WTC11 (cell line): Measurements from ENCODE around the gene MSL3B.
A peak's percentile ranks its signal among the peaks of the same experiment; 100 is the strongest.

Source experiments
- ATAC-seq: fragments of 200-7000 bp; cut with Tn5 transposase; 2 replicates; pipeline ENCODE4 v1.10.0; 2021; ENCODE audit warnings: mild to moderate bottlenecking, moderate library complexity
- CTCF ChIA-PET: fragments of 300-600 bp; sonication (Branson Sonifier 250); formaldehyde crosslinking; loops from one replicate; lab custom pipeline; 2021; ENCODE audit warnings: antibody characterized with exemption; lab: Charles Lee
- POLR2A ChIA-PET: fragments of 350-600 bp; sonication (Branson Sonifier 250); formaldehyde crosslinking; loops from one replicate; lab custom pipeline; 2021; ENCODE audit warnings: antibody characterized with exemption; lab: Charles Lee
- DNase-seq: peaks from one replicate; pipeline ENCODE4 v3.0.0; 2021; ENCODE audit warnings: low spot score
- H3K27ac Mint-ChIP-seq: 2 replicates; pipeline ENCODE4 v1.8.0; 2021; ENCODE audit warnings: mixed read lengths
- H3K27me3 Mint-ChIP-seq: 2 replicates; pipeline ENCODE4 v1.8.0; 2021; ENCODE audit warnings: low read depth, mild to moderate bottlenecking, moderate library complexity, mixed read lengths
- H3K36me3 Mint-ChIP-seq: 2 replicates; pipeline ENCODE4 v1.8.0; 2021; ENCODE audit warnings: mixed read lengths
- H3K4me1 Mint-ChIP-seq: 2 replicates; pipeline ENCODE4 v1.8.0; 2022; ENCODE audit warnings: mixed read lengths
- H3K4me3 Mint-ChIP-seq: 2 replicates; pipeline ENCODE4 v1.8.0; 2021; ENCODE audit warnings: mild to moderate bottlenecking, moderate library complexity, mixed read lengths
- H3K9me3 Mint-ChIP-seq: 2 replicates; pipeline ENCODE4 v1.8.0; 2021; ENCODE audit warnings: mixed read lengths
- ELF4 ChIP-seq: sonication (generic); formaldehyde crosslinking; IDR thresholded peaks from 2 replicates; pipeline ENCODE4 v1.8.1; 2022; ENCODE audit warnings: low read depth, mild to moderate bottlenecking, moderate library complexity, missing genetic modification reagents
- ESRRA ChIP-seq: sonication (generic); formaldehyde crosslinking; IDR thresholded peaks from 2 replicates; pipeline ENCODE4 v1.8.1; 2022; ENCODE audit warnings: mild to moderate bottlenecking, missing genetic modification reagents, borderline replicate concordance
- FOXK1 ChIP-seq: sonication (generic); formaldehyde crosslinking; IDR thresholded peaks from 2 replicates; pipeline ENCODE4 v1.8.0; 2022; ENCODE audit warnings: mild to moderate bottlenecking, moderate library complexity, missing genetic modification reagents
- FOXP1 ChIP-seq: sonication (generic); formaldehyde crosslinking; IDR thresholded peaks from 2 replicates; pipeline ENCODE4 v1.8.0; 2022; ENCODE audit warnings: missing genetic modification reagents, mild to moderate bottlenecking, moderate library complexity, borderline replicate concordance
- GRHL2 ChIP-seq: fragments of 250-450 bp; sonication (Bioruptor Pico); IDR thresholded peaks from 2 replicates; pipeline ENCODE4 v1.8.0; 2022; ENCODE audit warnings: mild to moderate bottlenecking, moderate library complexity; ENCODE audit not compliant: insufficient replicate concordance, severe bottlenecking
- HMGA2 ChIP-seq: fragments of 250-450 bp; sonication (Bioruptor Pico); IDR thresholded peaks from 2 replicates; pipeline ENCODE4 v1.4.0; 2021; ENCODE audit warnings: mild to moderate bottlenecking, moderate library complexity
- JUN ChIP-seq: sonication (generic); formaldehyde crosslinking; IDR thresholded peaks from 2 replicates; pipeline ENCODE4 v1.8.0; 2023; ENCODE audit warnings: mild to moderate bottlenecking, missing genetic modification reagents
- MXD4 ChIP-seq: fragments of 250-450 bp; sonication (Bioruptor Pico); IDR thresholded peaks from 2 replicates; pipeline ENCODE4 v1.8.0; 2021; ENCODE audit warnings: mild to moderate bottlenecking, moderate library complexity, borderline replicate concordance
- NFE2L1 ChIP-seq: sonication (generic); formaldehyde crosslinking; IDR thresholded peaks from 2 replicates; pipeline ENCODE4 v1.8.1; 2023; ENCODE audit warnings: missing genetic modification reagents
- SMAD3 ChIP-seq: sonication (generic); formaldehyde crosslinking; IDR thresholded peaks from 2 replicates; pipeline ENCODE4 v1.8.0; 2022; ENCODE audit warnings: missing genetic modification reagents, mild to moderate bottlenecking, borderline replicate concordance
- SMAD4 ChIP-seq: sonication (generic); formaldehyde crosslinking; IDR thresholded peaks from 2 replicates; pipeline ENCODE4 v1.8.0; 2022; ENCODE audit warnings: mild to moderate bottlenecking, missing genetic modification reagents
- TEAD4 ChIP-seq: sonication (generic); formaldehyde crosslinking; IDR thresholded peaks from 2 replicates; pipeline ENCODE4 v1.8.0; 2022; ENCODE audit warnings: mild to moderate bottlenecking, missing genetic modification reagents
- TP53 ChIP-seq: sonication (generic); formaldehyde crosslinking; IDR thresholded peaks from 2 replicates; pipeline ENCODE4 v1.8.1; 2023; ENCODE audit warnings: mild to moderate bottlenecking, missing genetic modification reagents
- TF ChIP-seq, protein P1 (sequence below): fragments of 250-450 bp; sonication (Bioruptor Pico); conservative IDR thresholded peaks from 2 replicates; pipeline ENCODE4 v1.9.0; 2021; ENCODE audit warnings: mild to moderate bottlenecking
- TF ChIP-seq, protein P2 (sequence below): sonication (generic); formaldehyde crosslinking; IDR thresholded peaks from 2 replicates; pipeline ENCODE4 v1.8.0; 2022; ENCODE audit warnings: mild to moderate bottlenecking, missing genetic modification reagents
- TF ChIP-seq, protein P3 (sequence below): sonication (generic); formaldehyde crosslinking; IDR thresholded peaks from 2 replicates; pipeline ENCODE4 v1.8.1; 2023; ENCODE audit warnings: mild to moderate bottlenecking, missing genetic modification reagents, borderline replicate concordance
- TF ChIP-seq, protein P4 (sequence below): sonication (generic); formaldehyde crosslinking; IDR thresholded peaks from 2 replicates; pipeline ENCODE4 v1.8.0; 2023; ENCODE audit warnings: missing genetic modification reagents, mild to moderate bottlenecking, borderline replicate concordance
- TF ChIP-seq, protein P5 (sequence below): sonication (generic); formaldehyde crosslinking; IDR thresholded peaks from 2 replicates; pipeline ENCODE4 v1.8.1; 2023; ENCODE audit warnings: mild to moderate bottlenecking, missing genetic modification reagents, moderate library complexity

The MSL3B gene

DNA sequence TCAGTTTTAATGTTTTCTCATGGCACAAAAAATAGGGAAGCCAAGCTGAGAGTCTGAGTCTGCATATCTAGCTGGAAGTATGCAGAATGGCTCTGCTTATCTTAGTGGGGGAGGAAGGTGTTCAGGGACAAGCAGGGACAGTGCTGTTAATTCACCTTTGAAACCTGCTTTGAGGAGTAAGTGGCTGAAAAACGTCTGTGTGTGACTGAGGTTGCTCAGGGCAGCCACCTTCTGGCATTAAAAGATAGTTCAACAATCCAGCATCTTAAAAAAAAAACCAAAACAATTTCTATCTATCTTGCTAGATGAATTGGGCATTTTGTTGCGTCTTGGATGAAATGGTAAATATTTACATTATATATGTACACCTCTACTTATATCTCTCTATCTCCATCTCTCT is 46.9 kb upstream of the MSL3B start:
- CTCF ChIA-PET: interaction anchor here (1.3 kb wide), 1 partner anchor 15 kb away, joined by 3 read pairs; no protein-coding TSS in a partner anchor
- Mint-ChIP-seq H3K9me3 (no peaks in the 10 kb centered on the region), H3K36me3 (no peaks in the 10 kb centered on the region), H3K27ac (no peak overlapping the region), H3K27me3 (peaks cover 2% of the 10 kb centered on the region; the same call in 1 of the 2 replicates), H3K4me1 (peaks cover 11% of the 10 kb centered on the region), H3K4me3 (no peak overlapping the region)
- TF ChIP-seq MXD4 (CRISPR knock-in tag) (no peak), SMAD4 (CRISPR knock-in tag) (no peak)
- ATAC-seq (0 out of 2 replicates have a peak, but pooled peaks have one; percentile 24), DNase-seq (no peak)
- POLR2A ChIA-PET: no interaction called here

DNA sequence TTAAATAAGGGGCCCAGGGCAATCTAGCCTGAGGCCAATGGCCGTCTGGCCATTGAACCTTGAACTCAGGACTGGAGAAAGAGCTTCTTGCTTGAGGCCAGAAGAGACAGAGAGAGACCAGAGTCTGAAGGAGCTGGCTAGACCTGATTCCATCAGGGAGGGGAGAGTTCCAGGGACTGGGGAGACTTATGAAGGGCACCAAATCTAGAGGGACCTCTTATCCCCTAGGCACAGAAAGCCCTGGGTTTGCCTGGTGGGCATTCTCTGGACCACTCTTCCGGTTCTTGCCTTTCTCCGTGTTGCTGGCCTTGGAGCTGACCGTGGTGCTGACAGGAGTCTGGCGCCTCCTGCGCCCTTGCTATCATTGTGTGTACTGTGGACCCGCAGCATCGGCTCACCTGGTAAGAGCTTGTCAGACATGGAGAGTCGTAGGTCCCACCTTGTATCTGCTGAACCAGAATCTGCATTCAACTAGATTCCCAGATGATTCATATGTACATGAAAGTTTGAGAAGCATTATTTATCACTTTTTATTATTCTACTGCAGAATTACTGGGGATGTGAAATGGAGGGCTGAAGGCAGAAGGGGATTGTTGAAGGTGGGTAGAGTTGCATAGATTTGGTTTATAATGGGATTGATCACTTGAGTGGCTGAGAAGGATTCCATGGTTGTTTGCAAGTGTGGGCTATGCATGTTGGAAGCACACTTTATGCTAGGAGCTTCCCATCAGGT is 44.7 kb upstream of the MSL3B start:
- ATAC-seq (peak; percentile 94), DNase-seq (peak; percentile 82)
- H3K9me3 Mint-ChIP-seq: peaks cover 6% of the 10 kb centered on the region
- H3K27ac Mint-ChIP-seq: no peak overlapping the region
- H3K27me3 Mint-ChIP-seq: peaks cover 15% of the 10 kb centered on the region
- H3K36me3 Mint-ChIP-seq: no peaks in the 10 kb centered on the region
- ChIA-PET CTCF (interaction anchor here (0.8 to 1.8 kb wide), 5 partner anchors 16 to 465 kb away, joined by 3 to 13 read pairs (median 6); no protein-coding TSS in a partner anchor), POLR2A (interaction anchor here (0.9 kb wide), 1 partner anchor 583 kb away, joined by 3 read pairs; no protein-coding TSS in a partner anchor)
- H3K4me3 Mint-ChIP-seq: no peak overlapping the region
- peaks cover 11% of the 10 kb centered on the region for H3K4me1 Mint-ChIP-seq
- no peak for TF ChIP-seq ELF4 (CRISPR knock-in tag)
- no peak for TF ChIP-seq HMGA2 (CRISPR knock-in tag)
- peak; percentile 56; the same call in 1 of the 2 replicates for TF ChIP-seq ESRRA (CRISPR knock-in tag)
- TF ChIP-seq NFE2L1 (CRISPR knock-in tag): peak; percentile 73; the same call in 1 of the 2 replicates
- TF ChIP-seq, protein P1, sequence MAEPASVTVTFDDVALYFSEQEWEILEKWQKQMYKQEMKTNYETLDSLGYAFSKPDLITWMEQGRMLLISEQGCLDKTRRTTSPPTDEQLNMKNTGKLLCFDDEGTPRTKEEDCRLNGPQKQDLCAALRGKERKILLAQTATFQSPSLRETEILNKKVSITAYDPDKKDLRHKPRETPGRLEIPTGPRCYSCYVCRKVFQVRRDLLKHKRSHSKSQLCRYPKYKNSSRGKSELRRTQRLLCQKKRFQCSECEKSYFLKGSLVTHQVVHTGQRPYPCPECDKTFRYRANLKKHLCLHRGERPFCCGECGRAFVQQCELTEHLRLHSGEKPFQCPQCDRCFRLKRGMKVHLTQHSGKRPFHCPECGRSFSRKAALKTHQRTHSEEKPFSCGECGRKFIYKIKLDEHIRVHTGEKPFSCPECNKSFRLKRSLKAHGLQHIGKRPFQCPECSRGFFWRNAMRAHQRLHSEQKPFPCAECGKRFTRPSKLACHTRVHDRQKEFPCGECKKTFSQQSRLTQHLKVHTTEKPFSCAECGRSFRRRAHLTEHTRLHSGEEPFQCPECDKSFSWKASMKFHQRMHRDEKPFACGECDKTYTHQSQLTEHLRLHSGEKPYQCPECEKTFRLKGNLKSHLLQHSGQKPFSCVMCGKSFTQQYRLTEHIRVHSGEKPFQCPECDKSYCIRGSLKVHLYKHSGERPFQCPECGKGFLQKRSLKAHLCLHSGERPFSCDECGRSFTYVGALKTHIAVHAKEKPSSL (CRISPR knock-in tag): no peak
- TF ChIP-seq GRHL2 (CRISPR knock-in tag): no peak
- TF ChIP-seq, protein P2, sequence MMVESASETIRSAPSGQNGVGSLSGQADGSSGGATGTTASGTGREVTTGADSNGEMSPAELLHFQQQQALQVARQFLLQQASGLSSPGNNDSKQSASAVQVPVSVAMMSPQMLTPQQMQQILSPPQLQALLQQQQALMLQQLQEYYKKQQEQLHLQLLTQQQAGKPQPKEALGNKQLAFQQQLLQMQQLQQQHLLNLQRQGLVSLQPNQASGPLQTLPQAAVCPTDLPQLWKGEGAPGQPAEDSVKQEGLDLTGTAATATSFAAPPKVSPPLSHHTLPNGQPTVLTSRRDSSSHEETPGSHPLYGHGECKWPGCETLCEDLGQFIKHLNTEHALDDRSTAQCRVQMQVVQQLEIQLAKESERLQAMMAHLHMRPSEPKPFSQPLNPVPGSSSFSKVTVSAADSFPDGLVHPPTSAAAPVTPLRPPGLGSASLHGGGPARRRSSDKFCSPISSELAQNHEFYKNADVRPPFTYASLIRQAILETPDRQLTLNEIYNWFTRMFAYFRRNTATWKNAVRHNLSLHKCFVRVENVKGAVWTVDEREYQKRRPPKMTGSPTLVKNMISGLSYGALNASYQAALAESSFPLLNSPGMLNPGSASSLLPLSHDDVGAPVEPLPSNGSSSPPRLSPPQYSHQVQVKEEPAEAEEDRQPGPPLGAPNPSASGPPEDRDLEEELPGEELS (CRISPR knock-in tag): peak; percentile 55; the same call in 1 of the 2 replicates
- TF ChIP-seq, protein P3, sequence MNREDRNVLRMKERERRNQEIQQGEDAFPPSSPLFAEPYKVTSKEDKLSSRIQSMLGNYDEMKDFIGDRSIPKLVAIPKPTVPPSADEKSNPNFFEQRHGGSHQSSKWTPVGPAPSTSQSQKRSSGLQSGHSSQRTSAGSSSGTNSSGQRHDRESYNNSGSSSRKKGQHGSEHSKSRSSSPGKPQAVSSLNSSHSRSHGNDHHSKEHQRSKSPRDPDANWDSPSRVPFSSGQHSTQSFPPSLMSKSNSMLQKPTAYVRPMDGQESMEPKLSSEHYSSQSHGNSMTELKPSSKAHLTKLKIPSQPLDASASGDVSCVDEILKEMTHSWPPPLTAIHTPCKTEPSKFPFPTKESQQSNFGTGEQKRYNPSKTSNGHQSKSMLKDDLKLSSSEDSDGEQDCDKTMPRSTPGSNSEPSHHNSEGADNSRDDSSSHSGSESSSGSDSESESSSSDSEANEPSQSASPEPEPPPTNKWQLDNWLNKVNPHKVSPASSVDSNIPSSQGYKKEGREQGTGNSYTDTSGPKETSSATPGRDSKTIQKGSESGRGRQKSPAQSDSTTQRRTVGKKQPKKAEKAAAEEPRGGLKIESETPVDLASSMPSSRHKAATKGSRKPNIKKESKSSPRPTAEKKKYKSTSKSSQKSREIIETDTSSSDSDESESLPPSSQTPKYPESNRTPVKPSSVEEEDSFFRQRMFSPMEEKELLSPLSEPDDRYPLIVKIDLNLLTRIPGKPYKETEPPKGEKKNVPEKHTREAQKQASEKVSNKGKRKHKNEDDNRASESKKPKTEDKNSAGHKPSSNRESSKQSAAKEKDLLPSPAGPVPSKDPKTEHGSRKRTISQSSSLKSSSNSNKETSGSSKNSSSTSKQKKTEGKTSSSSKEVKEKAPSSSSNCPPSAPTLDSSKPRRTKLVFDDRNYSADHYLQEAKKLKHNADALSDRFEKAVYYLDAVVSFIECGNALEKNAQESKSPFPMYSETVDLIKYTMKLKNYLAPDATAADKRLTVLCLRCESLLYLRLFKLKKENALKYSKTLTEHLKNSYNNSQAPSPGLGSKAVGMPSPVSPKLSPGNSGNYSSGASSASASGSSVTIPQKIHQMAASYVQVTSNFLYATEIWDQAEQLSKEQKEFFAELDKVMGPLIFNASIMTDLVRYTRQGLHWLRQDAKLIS (CRISPR knock-in tag): no peak
- 0 out of 2 replicates have a peak, but pooled peaks have one; percentile 59 for TF ChIP-seq TP53
- peak; percentile 61; the same call in 1 of the 2 replicates for TF ChIP-seq FOXK1 (CRISPR knock-in tag)
- TF ChIP-seq FOXP1 (CRISPR knock-in tag): peak; percentile 68; the same call in 1 of the 2 replicates
- peak; percentile 36; the same call in 1 of the 2 replicates for TF ChIP-seq SMAD3 (CRISPR knock-in tag)
- TF ChIP-seq, protein P4, sequence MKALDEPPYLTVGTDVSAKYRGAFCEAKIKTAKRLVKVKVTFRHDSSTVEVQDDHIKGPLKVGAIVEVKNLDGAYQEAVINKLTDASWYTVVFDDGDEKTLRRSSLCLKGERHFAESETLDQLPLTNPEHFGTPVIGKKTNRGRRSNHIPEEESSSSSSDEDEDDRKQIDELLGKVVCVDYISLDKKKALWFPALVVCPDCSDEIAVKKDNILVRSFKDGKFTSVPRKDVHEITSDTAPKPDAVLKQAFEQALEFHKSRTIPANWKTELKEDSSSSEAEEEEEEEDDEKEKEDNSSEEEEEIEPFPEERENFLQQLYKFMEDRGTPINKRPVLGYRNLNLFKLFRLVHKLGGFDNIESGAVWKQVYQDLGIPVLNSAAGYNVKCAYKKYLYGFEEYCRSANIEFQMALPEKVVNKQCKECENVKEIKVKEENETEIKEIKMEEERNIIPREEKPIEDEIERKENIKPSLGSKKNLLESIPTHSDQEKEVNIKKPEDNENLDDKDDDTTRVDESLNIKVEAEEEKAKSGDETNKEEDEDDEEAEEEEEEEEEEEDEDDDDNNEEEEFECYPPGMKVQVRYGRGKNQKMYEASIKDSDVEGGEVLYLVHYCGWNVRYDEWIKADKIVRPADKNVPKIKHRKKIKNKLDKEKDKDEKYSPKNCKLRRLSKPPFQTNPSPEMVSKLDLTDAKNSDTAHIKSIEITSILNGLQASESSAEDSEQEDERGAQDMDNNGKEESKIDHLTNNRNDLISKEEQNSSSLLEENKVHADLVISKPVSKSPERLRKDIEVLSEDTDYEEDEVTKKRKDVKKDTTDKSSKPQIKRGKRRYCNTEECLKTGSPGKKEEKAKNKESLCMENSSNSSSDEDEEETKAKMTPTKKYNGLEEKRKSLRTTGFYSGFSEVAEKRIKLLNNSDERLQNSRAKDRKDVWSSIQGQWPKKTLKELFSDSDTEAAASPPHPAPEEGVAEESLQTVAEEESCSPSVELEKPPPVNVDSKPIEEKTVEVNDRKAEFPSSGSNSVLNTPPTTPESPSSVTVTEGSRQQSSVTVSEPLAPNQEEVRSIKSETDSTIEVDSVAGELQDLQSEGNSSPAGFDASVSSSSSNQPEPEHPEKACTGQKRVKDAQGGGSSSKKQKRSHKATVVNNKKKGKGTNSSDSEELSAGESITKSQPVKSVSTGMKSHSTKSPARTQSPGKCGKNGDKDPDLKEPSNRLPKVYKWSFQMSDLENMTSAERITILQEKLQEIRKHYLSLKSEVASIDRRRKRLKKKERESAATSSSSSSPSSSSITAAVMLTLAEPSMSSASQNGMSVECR (CRISPR knock-in tag): peak; percentile 67; the same call in 1 of the 2 replicates
- TF ChIP-seq, protein P5, sequence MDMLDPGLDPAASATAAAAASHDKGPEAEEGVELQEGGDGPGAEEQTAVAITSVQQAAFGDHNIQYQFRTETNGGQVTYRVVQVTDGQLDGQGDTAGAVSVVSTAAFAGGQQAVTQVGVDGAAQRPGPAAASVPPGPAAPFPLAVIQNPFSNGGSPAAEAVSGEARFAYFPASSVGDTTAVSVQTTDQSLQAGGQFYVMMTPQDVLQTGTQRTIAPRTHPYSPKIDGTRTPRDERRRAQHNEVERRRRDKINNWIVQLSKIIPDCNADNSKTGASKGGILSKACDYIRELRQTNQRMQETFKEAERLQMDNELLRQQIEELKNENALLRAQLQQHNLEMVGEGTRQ (CRISPR knock-in tag): no peak
- peak; percentile 71; the same call in 1 of the 2 replicates for TF ChIP-seq JUN
- no peak for TF ChIP-seq TEAD4 (CRISPR knock-in tag)
